CD14-positive monocyte (primary cell): ENCODE results near the gene MUC5B. TPM values are rescaled to one million over a fixed set of nuclear protein-coding genes. Genes with fewer than 3 reads are reported as not detected.

Experiments
- DNase-seq, 3 donors: peaks; one replicate each; pipeline ENCODE4 v3.0.0-alpha.2; 2011 to 2022
- H2AFZ ChIP-seq: 2 replicates; pipeline ENCODE4 v1.6.0; 2012; ENCODE audit warnings: mild to moderate bottlenecking, low read depth, low read length, inconsistent platforms; ENCODE audit not compliant: insufficient read depth, poor library complexity, severe bottlenecking
- H3K27ac ChIP-seq, 2 donors: 1 replicate in 1 of 2; 2 replicates in 1 of 2; pipeline ENCODE4 v1.5.1; 2012 to 2013; ENCODE audit warnings: low read length in 2 of 2, control low read depth in 1 of 2, inconsistent platforms in 1 of 2, low read depth in 1 of 2, mild to moderate bottlenecking in 1 of 2
- H3K27me3 ChIP-seq, 2 donors: one replicate each; pipeline versions ENCODE4 v1.6.0 to v1.6.1; 2011 to 2013; ENCODE audit warnings: low read length in 2 of 2; ENCODE audit not compliant: control insufficient read depth in 2 of 2, insufficient read depth in 2 of 2
- H3K36me3 ChIP-seq, 2 donors: replicated peaks in 1 of 2; 1 replicate in 1 of 2; 2 replicates in 1 of 2; pipeline versions ENCODE4 v1.5.1 to v1.6.1; 2012 to 2013; ENCODE audit warnings: low read length in 2 of 2, control low read depth in 1 of 2, inconsistent platforms in 1 of 2, mild to moderate bottlenecking in 1 of 2; ENCODE audit not compliant: insufficient read depth in 2 of 2, control insufficient read depth in 1 of 2
- H3K4me1 ChIP-seq, 2 donors: 1 replicate in 1 of 2; 2 replicates in 1 of 2; pipeline versions ENCODE4 v1.5.1 to v1.6.1; 2012 to 2013; ENCODE audit warnings: low read length in 2 of 2, control low read depth in 1 of 2, inconsistent platforms in 1 of 2, mild to moderate bottlenecking in 1 of 2, moderate library complexity in 1 of 2; ENCODE audit not compliant: insufficient read depth in 2 of 2, control insufficient read depth in 1 of 2
- H3K4me2 ChIP-seq: replicated peaks from 2 replicates; pipeline ENCODE3; 2012; ENCODE audit warnings: low read length, moderate library complexity, mild to moderate bottlenecking; ENCODE audit not compliant: poor library complexity, severe bottlenecking; ENCODE audit errors: extremely low read depth
- H3K4me3 ChIP-seq, 3 experiments: fragments of 200-600 bp in 1 of 3; sonication (generic) in 1 of 3; replicated peaks in 1 of 3; 1 replicate in 2 of 3; 2 replicates in 1 of 3; pipeline ENCODE4 v1.5.1; 2011 to 2013; ENCODE audit warnings: low read length in 3 of 3, mild to moderate bottlenecking in 3 of 3, control low read depth in 2 of 3, low read depth in 2 of 3, inconsistent platforms in 1 of 3, moderate library complexity in 1 of 3
- H3K79me2 ChIP-seq: 2 replicates; pipeline ENCODE4 v1.6.0; 2012; ENCODE audit warnings: mild to moderate bottlenecking, control low read depth, inconsistent platforms, low read length, moderate library complexity; ENCODE audit not compliant: insufficient read depth
- H3K9ac ChIP-seq: 2 replicates; pipeline ENCODE4 v1.6.0; 2017; ENCODE audit warnings: low read length, mild to moderate bottlenecking; ENCODE audit not compliant: insufficient read depth, poor library complexity, severe bottlenecking
- H3K9me3 ChIP-seq, 2 donors: replicated peaks in 1 of 2; 1 replicate in 1 of 2; 2 replicates in 1 of 2; pipeline versions ENCODE4 v1.5.1 to v1.6.1; 2012 to 2013; ENCODE audit warnings: low read length in 2 of 2, control low read depth in 1 of 2; ENCODE audit not compliant: control insufficient read depth in 1 of 2, insufficient read depth in 1 of 2
- H4K20me1 ChIP-seq: 2 replicates; pipeline ENCODE4 v1.6.0; 2012; ENCODE audit warnings: mild to moderate bottlenecking, low read length, control low read depth, moderate library complexity; ENCODE audit not compliant: insufficient read depth
- H3K27ac Mint-ChIP-seq, 7 donors: one replicate each; pipeline ENCODE4 v1.8.0; 2020; ENCODE audit warnings: mild to moderate bottlenecking in 7 of 7, mixed read lengths in 7 of 7, moderate library complexity in 6 of 7, inconsistent platforms in 2 of 7
- H3K27me3 Mint-ChIP-seq, 3 donors: one replicate each; pipeline ENCODE4 v1.8.0; 2021 to 2022; ENCODE audit warnings: low read depth in 3 of 3, mild to moderate bottlenecking in 3 of 3, mixed read lengths in 3 of 3, moderate library complexity in 3 of 3, inconsistent platforms in 1 of 3
- H3K36me3 Mint-ChIP-seq, 2 donors: one replicate each; pipeline ENCODE4 v1.8.0; 2020; ENCODE audit warnings: mixed read lengths in 2 of 2, inconsistent platforms in 1 of 2, mild to moderate bottlenecking in 1 of 2
- H3K4me1 Mint-ChIP-seq: one replicate; pipeline ENCODE4 v1.8.0; 2020; ENCODE audit warnings: mild to moderate bottlenecking, mixed read lengths
- H3K4me3 Mint-ChIP-seq, 2 donors: one replicate each; pipeline ENCODE4 v1.8.0; 2020; ENCODE audit warnings: mild to moderate bottlenecking in 2 of 2, mixed read lengths in 2 of 2, moderate library complexity in 1 of 2
- H3K9me3 Mint-ChIP-seq, 7 donors: one replicate each; pipeline ENCODE4 v1.8.0; 2020 to 2022; ENCODE audit warnings: mixed read lengths in 7 of 7, mild to moderate bottlenecking in 6 of 7, moderate library complexity in 6 of 7, inconsistent platforms in 2 of 7
- CTCF ChIP-seq: fragments of 200-600 bp; IDR thresholded peaks from one replicate; pipeline ENCODE4 v1.8.0; 2022; ENCODE audit warnings: antibody characterized with exemption, mild to moderate bottlenecking
- WGBS: methylation state at CpG from one replicate; pipeline ENCODE4 v1.1.5; 2013; ENCODE audit warnings: missing lambda C conversion rate; ENCODE audit not compliant: insufficient coverage; 5-methylcytosine and 5-hydroxymethylcytosine counted together
- intact Hi-C, 2 donors: fragments of 100-400 bp; cut with micrococcal nuclease; formaldehyde crosslinking; loops; one replicate each; pipeline versions ENCODE4 v1.15.0 to v1.15.1; 2023
- polyA plus RNA-seq, 3 donors: library from polyadenylated mRNA; depleted of rRNA in 1 of 3; unstranded in 2 of 3; stranded (reverse) in 1 of 3; fragments of 300-500 nt in 2 of 3; fragments of >200 nt in 1 of 3; fragmentation: Illumina TruSeq in 2 of 3; gene quantifications; 1 replicate in 2 of 3; 2 replicates in 1 of 3; pipeline ENCODE4 v1.2.3, GENCODE V29; 2012 to 2021

MUC5B gene
- polyA plus RNA-seq, 3 donors, result not detected

GRCh38 chr11:1258401-1259075 is 35.7 kb downstream of the MUC5B start:
- TF ChIP-seq CTCF, result no peak
- Histone ChIP-seq H2AFZ (no peak overlapping the region), H3K9ac (no peak overlapping the region), H3K27ac (no peak overlapping the region), H3K36me3 (no peaks in the 10 kb centered on the region), H3K9me3 (no peaks in the 10 kb centered on the region), H4K20me1 (no peaks in the 10 kb centered on the region), H3K4me3 (no peak overlapping the region), H3K27me3 (no peaks in the 10 kb centered on the region), H3K4me1 (peaks cover 16 to 18% of the 10 kb centered on the region in 2 donors), H3K79me2 (no peaks in the 10 kb centered on the region), H3K4me2 (no peak overlapping the region)
- intact Hi-C loops, result no loop called here
- peaks cover 6% of the 10 kb centered on the region for H3K4me1 Mint-ChIP-seq
- DNase-seq, result no peak
- H3K36me3 Mint-ChIP-seq, result no peaks in the 10 kb centered on the region
- WGBS, result 96% methylated on average over 12 of the region's 13 CpGs
- H3K27me3 Mint-ChIP-seq, result no peaks in the 10 kb centered on the region
- no peak overlapping the region for H3K4me3 Mint-ChIP-seq
- H3K9me3 Mint-ChIP-seq, result no peaks in the 10 kb centered on the region
- no peak overlapping the region for H3K27ac Mint-ChIP-seq

- no peak overlapping the region for H3K27ac ChIP-seq
- H3K9ac ChIP-seq, result no peak overlapping the region
- peaks cover 16 to 18% of the 10 kb centered on the region in 2 donors for H3K4me1 ChIP-seq
- Mint-ChIP-seq H3K36me3 (no peaks in the 10 kb centered on the region), H3K9me3 (no peaks in the 10 kb centered on the region), H3K27ac (no peak overlapping the region), H3K4me3 (no peak overlapping the region), H3K27me3 (no peaks in the 10 kb centered on the region), H3K4me1 (peaks cover 6% of the 10 kb centered on the region)
- H4K20me1 ChIP-seq, result no peaks in the 10 kb centered on the region
- no peak overlapping the region for H3K4me3 ChIP-seq
- TF ChIP-seq CTCF, result no peak
- no peak for DNase-seq
- H3K36me3 ChIP-seq, result no peaks in the 10 kb centered on the region
- intact Hi-C loops, result no loop called here
- no peak overlapping the region for H2AFZ ChIP-seq
- H3K27me3 ChIP-seq, result no peaks in the 10 kb centered on the region
- no peaks in the 10 kb centered on the region for H3K9me3 ChIP-seq
- no peaks in the 10 kb centered on the region for H3K79me2 ChIP-seq
- WGBS, result 85% methylated on average over 3 of the region's 7 CpGs
- H3K4me2 ChIP-seq, result no peak overlapping the region
Measured at GRCh38 chr11:1259076-1259461, 36.2 kb downstream of the MUC5B start.
